Uterus (tissue), 2 donors: ENCODE results near the gene RGS14.

Experiments used
- CTCF ChIP-seq, 4 experiments: fragments of 200-600 bp in 2 of 4; fragments of 450-650 bp in 2 of 4; sonication (generic) in 2 of 4; IDR thresholded peaks; one replicate each; pipeline ENCODE4 v1.5.1; 2016 to 2019; ENCODE audit warnings: antibody characterized with exemption in 4 of 4, mild to moderate bottlenecking in 2 of 4, moderate library complexity in 1 of 4
- POLR2A ChIP-seq, 2 donors: fragments of 450-650 bp; IDR thresholded peaks; one replicate each; pipeline ENCODE4 v1.6.1; 2016; ENCODE audit warnings: antibody characterized with exemption in 2 of 2, mild to moderate bottlenecking in 1 of 2, moderate library complexity in 1 of 2

DNA sequence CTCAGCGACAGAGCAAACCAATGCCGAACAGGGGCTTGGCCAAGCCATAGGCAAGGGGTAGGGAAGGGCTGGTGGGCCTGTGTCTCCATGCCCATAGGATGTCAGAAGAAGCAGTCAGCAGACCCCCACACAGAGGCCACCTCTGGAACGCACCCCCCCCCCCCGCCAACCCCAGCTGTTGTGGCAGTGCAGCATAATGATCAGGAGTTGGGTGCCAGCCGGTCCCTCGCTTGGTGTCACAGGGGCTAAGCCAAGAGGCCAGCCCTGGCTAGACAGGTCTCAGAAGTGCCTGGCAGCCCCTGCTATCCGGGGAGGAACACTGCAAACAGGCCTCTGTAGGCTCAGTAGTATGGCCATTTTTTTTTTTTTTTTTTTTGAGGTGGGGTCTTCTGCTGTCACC, 42.3 kb upstream of the RGS14 start:
- no peak for TF ChIP-seq CTCF (IDR thresholded peaks at IDR 0.05)
- TF ChIP-seq POLR2A (IDR thresholded peaks at IDR 0.05) = no peak
